Adrenal gland (tissue), 12 donors: ENCODE data around the gene ABCA10. TPM values are rescaled to one million over a fixed set of nuclear protein-coding genes. Genes with fewer than 3 reads are reported as not detected.

Experiments used
- DNase-seq, 7 donors: peaks; one replicate each; pipeline ENCODE4 v3.0.0-alpha.2; 2019 to 2020
- H3K27ac ChIP-seq, 5 donors: fragments of 200-600 bp; sonication (generic) in 4 of 5; 1 replicate in 3 of 5; 2 replicates in 2 of 5; pipeline versions ENCODE4 v1.5.1 to v1.8.0; 2016 to 2020; ENCODE audit warnings: mild to moderate bottlenecking in 1 of 5
- H3K27me3 ChIP-seq: fragments of 200-600 bp; 2 replicates; pipeline ENCODE4 v1.8.0; 2021
- H3K36me3 ChIP-seq, 2 donors: fragments of 200-600 bp; replicated peaks in 1 of 2; 1 replicate in 1 of 2; 2 replicates in 1 of 2; pipeline versions ENCODE4 v1.5.1 to v1.8.0; 2018 to 2022
- H3K4me1 ChIP-seq, 2 donors: fragments of 200-600 bp; replicated peaks in 1 of 2; 1 replicate in 1 of 2; 2 replicates in 1 of 2; pipeline versions ENCODE4 v1.5.1 to v1.8.0; 2018 to 2021
- H3K4me3 ChIP-seq, 4 donors: fragments of 200-600 bp; sonication (generic) in 3 of 4; one replicate each; pipeline ENCODE4 v1.5.1; 2016 to 2018
- H3K9me3 ChIP-seq, 3 donors: fragments of 200-600 bp; sonication (generic) in 1 of 3; replicated peaks in 1 of 3; 1 replicate in 2 of 3; 2 replicates in 1 of 3; pipeline versions ENCODE4 v1.5.1 to v1.8.0; 2016 to 2021
- POLR2A ChIP-seq, 2 donors: fragments of 450-650 bp; IDR thresholded peaks; one replicate each; pipeline ENCODE4 v1.6.1; 2017; ENCODE audit warnings: antibody characterized with exemption in 2 of 2, mild to moderate bottlenecking in 2 of 2, moderate library complexity in 1 of 2
- WGBS, 4 donors: extraction: QIAGEN DNeasy Blood & Tissue Kit in 2 of 4; methylation state at CpG; one replicate each; pipeline versions ENCODE4 v1.1.5 to v1.1.7; 2013 to 2017; 5-methylcytosine and 5-hydroxymethylcytosine counted together
- intact Hi-C, 2 donors: fragments of 100-400 bp; cut with DNase I; formaldehyde crosslinking; loops; one replicate each; pipeline versions ENCODE4 v1.14.1 to v1.15.0; 2022 to 2023
- polyA plus RNA-seq, 3 donors: library from polyadenylated mRNA; stranded (reverse); fragments of 200-250 nt in 2 of 3; fragments of 350-450 nt in 1 of 3; fragmentation: Illumina TruSeq in 1 of 3; extraction: RNeasy Lipid Tissue Mini Kit (QIAGEN cat#74804) in 1 of 3; gene quantifications; one replicate each; pipeline ENCODE4 v1.2.3, GENCODE V29; 2013 to 2014
- total RNA-seq, 9 donors: library from RNA; depleted of rRNA in 4 of 9; stranded (reverse); fragments of >200 nt in 4 of 9; fragments of 120-200 nt in 1 of 9; fragmentation: NEBNext Ultra II Directional in 1 of 9; extraction: Animal tissue kit (Norgen Biotek cat#: 25700) in 1 of 9; gene quantifications; one replicate each; pipeline versions ENCODE4 v1.1.0 to v1.2.4, GENCODE V29; 2013 to 2023
- TF ChIP-seq, protein P1 (sequence below), 6 experiments: fragments of 450-650 bp in 4 of 6; fragments of 200-600 bp in 2 of 6; sonication (generic) in 1 of 6; IDR thresholded peaks; 1 replicate in 5 of 6; 2 replicates in 1 of 6; pipeline versions ENCODE4 v1.5.1 to v1.8.0; 2016 to 2021; ENCODE audit warnings: antibody characterized with exemption in 6 of 6, mild to moderate bottlenecking in 2 of 6, moderate library complexity in 1 of 6
- donor health status: healthy with polysubstance abuse.
- donor health status: Bipolar disorder and iron deficiency.
- donor health status: DM: yes; HTN: yes; CAD: no.
- donor health status: DM: no; HTN: no; CAD: no.
- donor health status: DM: no; HTN: no; CAD: no.
- donor health status: DM: yes; HTN: yes; CAD: no.

ABCA10 gene
- total and polyA plus RNA-seq, 12 donors = 0.24 to 28.2 (median 3.5) TPM

DNA sequence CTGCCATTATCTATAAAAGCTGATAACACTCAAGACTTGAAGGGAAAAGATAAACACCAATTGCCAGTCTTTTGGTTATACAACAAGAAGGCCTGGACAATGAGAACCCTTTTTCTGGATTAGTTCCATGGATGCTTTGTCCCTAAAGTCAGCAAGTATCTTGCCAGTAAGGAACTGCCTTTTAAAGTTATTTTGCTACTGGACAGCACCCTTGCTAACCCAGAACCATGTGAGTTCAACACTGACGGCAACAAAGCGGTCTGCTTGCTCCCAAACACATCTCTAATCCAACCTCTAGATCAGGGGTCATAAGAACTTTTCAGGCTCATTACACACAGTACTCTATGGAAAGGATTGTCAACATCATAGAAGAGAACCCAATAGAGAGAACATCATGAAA lies 61.7 kb downstream of the ABCA10 start:
- 85 to 95% (median 93%) methylated on average over 2 of the region's 2 CpGs for WGBS, 4 donors
- no peaks in the 10 kb centered on the region for H3K4me1 ChIP-seq
- H3K9me3 ChIP-seq = no peaks in the 10 kb centered on the region
- no peak for DNase-seq
- no peak overlapping the region for H3K27ac ChIP-seq
- H3K4me3 ChIP-seq = no peak overlapping the region
- TF ChIP-seq POLR2A (IDR thresholded peaks at IDR 0.05) = no peak
- TF ChIP-seq, protein P1, sequence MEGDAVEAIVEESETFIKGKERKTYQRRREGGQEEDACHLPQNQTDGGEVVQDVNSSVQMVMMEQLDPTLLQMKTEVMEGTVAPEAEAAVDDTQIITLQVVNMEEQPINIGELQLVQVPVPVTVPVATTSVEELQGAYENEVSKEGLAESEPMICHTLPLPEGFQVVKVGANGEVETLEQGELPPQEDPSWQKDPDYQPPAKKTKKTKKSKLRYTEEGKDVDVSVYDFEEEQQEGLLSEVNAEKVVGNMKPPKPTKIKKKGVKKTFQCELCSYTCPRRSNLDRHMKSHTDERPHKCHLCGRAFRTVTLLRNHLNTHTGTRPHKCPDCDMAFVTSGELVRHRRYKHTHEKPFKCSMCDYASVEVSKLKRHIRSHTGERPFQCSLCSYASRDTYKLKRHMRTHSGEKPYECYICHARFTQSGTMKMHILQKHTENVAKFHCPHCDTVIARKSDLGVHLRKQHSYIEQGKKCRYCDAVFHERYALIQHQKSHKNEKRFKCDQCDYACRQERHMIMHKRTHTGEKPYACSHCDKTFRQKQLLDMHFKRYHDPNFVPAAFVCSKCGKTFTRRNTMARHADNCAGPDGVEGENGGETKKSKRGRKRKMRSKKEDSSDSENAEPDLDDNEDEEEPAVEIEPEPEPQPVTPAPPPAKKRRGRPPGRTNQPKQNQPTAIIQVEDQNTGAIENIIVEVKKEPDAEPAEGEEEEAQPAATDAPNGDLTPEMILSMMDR (IDR thresholded peaks at IDR 0.05) = no peak
- H3K27me3 ChIP-seq = no peaks in the 10 kb centered on the region
- no peaks in the 10 kb centered on the region for H3K36me3 ChIP-seq
- intact Hi-C loops = no loop called here

DNA sequence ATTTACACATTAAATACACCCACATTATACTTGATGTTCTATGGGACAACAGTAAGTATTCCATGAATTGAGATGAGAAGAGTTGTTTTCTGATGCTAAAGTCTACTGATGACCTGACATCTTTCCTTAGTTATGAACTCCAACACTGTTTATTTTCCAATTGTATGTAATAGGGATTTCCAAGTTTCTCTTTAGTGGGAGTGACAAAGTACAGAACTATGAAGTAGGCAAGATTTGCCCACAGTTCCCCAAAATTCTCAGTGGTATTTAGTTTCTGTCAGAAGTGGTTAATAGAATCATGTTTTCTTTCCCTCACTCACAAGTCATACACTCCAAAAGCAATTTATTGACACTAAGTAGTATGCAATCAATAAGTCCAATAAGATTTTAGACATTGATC lies 64.4 kb downstream of the ABCA10 start:
- no peak for DNase-seq
- Histone ChIP-seq H3K9me3 (no peaks in the 10 kb centered on the region), H3K4me1 (no peaks in the 10 kb centered on the region), H3K36me3 (no peaks in the 10 kb centered on the region), H3K27me3 (no peaks in the 10 kb centered on the region), H3K27ac (no peak overlapping the region), H3K4me3 (no peak overlapping the region)
- intact Hi-C loops = no loop called here
- TF ChIP-seq, protein P1 (IDR thresholded peaks at IDR 0.05) = no peak
- no peak for TF ChIP-seq POLR2A (IDR thresholded peaks at IDR 0.05)

DNA sequence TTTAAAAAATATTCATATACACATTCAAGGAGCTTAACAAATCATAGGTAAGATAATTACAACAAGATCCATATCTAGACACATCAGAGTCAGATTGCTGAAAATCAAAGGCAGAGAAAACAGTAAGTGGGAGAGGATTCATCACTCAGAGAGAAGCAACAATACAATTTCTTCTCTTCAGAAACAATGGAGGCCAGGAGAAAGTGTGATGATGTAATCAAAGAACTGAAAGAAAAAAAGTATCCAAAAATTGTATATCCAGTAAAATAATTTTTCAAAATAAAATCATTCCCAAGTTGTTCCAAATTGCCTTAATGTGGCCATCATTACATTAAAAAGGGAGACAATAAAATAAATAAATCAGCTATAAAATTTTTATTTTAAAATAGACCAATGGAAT lies 69.2 kb downstream of the ABCA10 start:
- Histone ChIP-seq H3K36me3 (no peaks in the 10 kb centered on the region), H3K9me3 (peaks cover 0 to 7% (median 0%) of the 10 kb centered on the region in 3 donors), H3K27me3 (no peaks in the 10 kb centered on the region), H3K27ac (no peak overlapping the region), H3K4me3 (no peak overlapping the region), H3K4me1 (no peaks in the 10 kb centered on the region)
- TF ChIP-seq POLR2A (IDR thresholded peaks at IDR 0.05) = no peak
- TF ChIP-seq, protein P1 (IDR thresholded peaks at IDR 0.05) = no peak
- no peak for DNase-seq
- intact Hi-C loops = no loop called here

DNA sequence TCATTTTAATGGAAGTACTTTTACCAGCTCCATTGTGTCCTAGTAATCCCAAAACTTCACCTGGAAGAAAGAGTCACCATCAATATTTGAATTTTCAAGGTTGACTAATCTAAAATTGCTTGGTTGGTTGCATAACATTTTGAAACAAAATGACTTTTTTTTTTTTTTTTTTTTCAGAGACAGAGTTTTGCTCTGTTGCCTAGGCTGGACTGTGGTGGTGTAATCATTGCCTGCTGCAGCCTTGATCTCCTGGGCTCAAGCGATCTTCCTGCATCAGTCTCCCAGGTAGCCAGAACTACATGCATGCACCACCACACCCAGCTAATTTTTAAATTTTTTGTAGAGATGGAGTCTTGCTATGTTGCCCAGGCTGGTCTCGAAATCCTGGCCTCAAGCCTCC lies 74.4 kb downstream of the ABCA10 start:
- no peaks in the 10 kb centered on the region for H3K36me3 ChIP-seq
- intact Hi-C loops = no loop called here
- no peak for TF ChIP-seq POLR2A (IDR thresholded peaks at IDR 0.05)
- TF ChIP-seq, protein P1 (IDR thresholded peaks at IDR 0.05) = no peak
- DNase-seq = peak in 1 of 7 donors; percentile 14
- H3K9me3 ChIP-seq = peaks cover 0 to 7% (median 0%) of the 10 kb centered on the region in 3 donors
- 80 to 92% (median 89%) methylated on average over 2 of the region's 2 CpGs for WGBS, 4 donors
- no peak overlapping the region for H3K27ac ChIP-seq
- no peaks in the 10 kb centered on the region for H3K27me3 ChIP-seq
- no peaks in the 10 kb centered on the region for H3K4me1 ChIP-seq
- no peak overlapping the region for H3K4me3 ChIP-seq
